OCI-LY3 (cell line): ENCODE measurements around the gene TTC39B.

Source experiments
- H2AFZ ChIP-seq: fragments of 200-600, 300-600 bp; shearing (Covaris generic); 2 replicates; pipeline ENCODE4 v1.6.0; 2014; ENCODE audit warnings: antibody characterized with exemption, low read depth, low read length
- H3K27ac ChIP-seq: fragments of 200-600, 300-600 bp; sonication (generic); 2 replicates; pipeline ENCODE4 v1.5.1; 2014; ENCODE audit warnings: mild to moderate bottlenecking, low read length, moderate library complexity, mixed read lengths
- H3K27me3 ChIP-seq: fragments of 200-600, 300-600 bp; sonication (generic); 2 replicates; pipeline ENCODE4 v1.6.1; 2014; ENCODE audit warnings: low read depth, low read length, mixed read lengths
- H3K36me3 ChIP-seq: fragments of 200-600, 300-600 bp; sonication (generic); replicated peaks from 2 replicates; pipeline ENCODE3; 2014; ENCODE audit warnings: low read depth, low read length, mixed read lengths
- H3K4me1 ChIP-seq: fragments of 300-600, 200-600 bp; sonication (generic); 2 replicates; pipeline ENCODE4 v1.6.1; 2014; ENCODE audit warnings: low read length, mixed read lengths
- H3K4me2 ChIP-seq: fragments of 200-600, 300-600 bp; sonication (generic); 2 replicates; pipeline ENCODE4 v1.6.1; 2014; ENCODE audit warnings: low read length, mixed read lengths
- H3K4me3 ChIP-seq: fragments of 300-600, 200-600 bp; sonication (generic); 2 replicates; pipeline ENCODE4 v1.5.1; 2014; ENCODE audit warnings: antibody characterized with exemption, mild to moderate bottlenecking, low read length, moderate library complexity
- H3K79me2 ChIP-seq: fragments of 300-600, 200-600 bp; shearing (Covaris generic); 2 replicates; pipeline ENCODE4 v1.6.1; 2014; ENCODE audit warnings: mild to moderate bottlenecking, low read length, mixed read lengths
- H3K9ac ChIP-seq: fragments of 300-600, 200-600 bp; shearing (Covaris generic); 2 replicates; pipeline ENCODE4 v1.6.0; 2014; ENCODE audit warnings: mild to moderate bottlenecking, low read length, moderate library complexity
- H3K9me3 ChIP-seq: fragments of 200-600, 300-600 bp; shearing (Covaris generic); 2 replicates; pipeline ENCODE4 v1.6.1; 2014; ENCODE audit warnings: low read length, mixed read lengths; ENCODE audit not compliant: insufficient read depth
- H4K20me1 ChIP-seq: fragments of 200-600, 300-600 bp; sonication (generic); 2 replicates; pipeline ENCODE4 v1.6.1; 2016; ENCODE audit warnings: low read length, mixed read lengths; ENCODE audit not compliant: insufficient read depth
- CTCF ChIP-seq: fragments of 200-600, 300-600 bp; sonication (generic); IDR thresholded peaks from 2 replicates; pipeline ENCODE4 v1.5.1; 2014; ENCODE audit warnings: antibody characterized with exemption, low read length, low read depth
- EZH2phosphoT487 ChIP-seq: fragments of 200-600 bp; shearing (Covaris generic); IDR thresholded peaks from 2 replicates; pipeline ENCODE4 v1.6.1; 2018; ENCODE audit warnings: antibody characterized with exemption, mixed run types, low read depth

Gene TTC39B

GRCh38 chr9:15131094-15131493 lies 175.9 kb downstream of the TTC39B start:
- no peaks in the 10 kb centered on the region for H4K20me1 ChIP-seq
- no peak overlapping the region for H3K27ac ChIP-seq

DNA sequence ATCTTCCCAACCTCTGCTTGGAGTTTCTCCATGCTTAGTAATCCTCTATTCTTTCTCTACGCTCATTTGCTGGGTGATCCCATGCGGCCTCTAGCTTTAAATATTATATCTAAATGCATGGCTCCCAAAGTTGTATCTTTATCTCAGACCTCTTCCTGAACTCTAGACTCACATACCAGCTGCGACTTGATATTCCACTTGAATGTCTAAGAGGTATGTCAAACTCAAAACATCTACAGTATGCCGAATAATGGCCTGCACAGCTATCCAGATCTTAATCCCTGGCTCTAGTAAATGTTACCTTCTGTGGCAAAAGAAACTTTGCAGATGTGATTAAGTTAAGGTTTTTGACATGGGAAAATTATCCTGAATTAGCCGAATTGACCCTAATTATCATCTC lies 179.2 kb downstream of the TTC39B start:
- Histone ChIP-seq H2AFZ (no peak overlapping the region), H3K27me3 (peaks cover 21% of the 10 kb centered on the region)
- no peak for TF ChIP-seq EZH2phosphoT487
- no peak for TF ChIP-seq CTCF

More at GRCh38 chr9:15131094-15131493, 175.9 kb downstream of the TTC39B start:
- Histone ChIP-seq H3K36me3 (no peaks in the 10 kb centered on the region), H3K4me3 (no peak overlapping the region), H2AFZ (no peak overlapping the region), H3K9me3 (no peaks in the 10 kb centered on the region), H3K4me2 (no peak overlapping the region), H3K79me2 (no peaks in the 10 kb centered on the region), H3K9ac (no peak overlapping the region), H3K27me3 (peaks cover 25% of the 10 kb centered on the region), H3K4me1 (no peaks in the 10 kb centered on the region)
- TF ChIP-seq EZH2phosphoT487 (no peak), CTCF (no peak)

GRCh38 chr9:15121630-15122029 lies 185.4 kb downstream of the TTC39B start:
- Histone ChIP-seq H4K20me1 (no peaks in the 10 kb centered on the region), H3K27me3 (peaks cover 11% of the 10 kb centered on the region; the same call in 1 of the 2 replicates), H3K4me2 (no peak overlapping the region), H3K27ac (no peak overlapping the region), H3K4me1 (no peaks in the 10 kb centered on the region), H3K9ac (no peak overlapping the region), H3K36me3 (no peaks in the 10 kb centered on the region), H3K4me3 (no peak overlapping the region), H3K9me3 (no peaks in the 10 kb centered on the region), H2AFZ (no peak overlapping the region), H3K79me2 (no peaks in the 10 kb centered on the region)
- no peak for TF ChIP-seq EZH2phosphoT487
- TF ChIP-seq CTCF, result no peak

More for the DNA sequence above, 179.2 kb downstream of the TTC39B start:
- no peak overlapping the region for H3K9ac ChIP-seq
- no peaks in the 10 kb centered on the region for H3K36me3 ChIP-seq
- no peak overlapping the region for H3K4me3 ChIP-seq
- H3K9me3 ChIP-seq, result no peaks in the 10 kb centered on the region
- H3K79me2 ChIP-seq, result no peaks in the 10 kb centered on the region
- no peaks in the 10 kb centered on the region for H3K4me1 ChIP-seq
- no peaks in the 10 kb centered on the region for H4K20me1 ChIP-seq
- no peak overlapping the region for H3K27ac ChIP-seq
- H3K4me2 ChIP-seq, result no peak overlapping the region

- H3K4me3 ChIP-seq, result no peak overlapping the region
These were observed 190.9 kb downstream of the TTC39B start for GRCh38 chr9:15116130-15116580.

More at GRCh38 chr9:15116130-15116580, 190.9 kb downstream of the TTC39B start:
- Histone ChIP-seq H4K20me1 (no peaks in the 10 kb centered on the region), H3K27me3 (peaks cover 22% of the 10 kb centered on the region), H3K9me3 (no peaks in the 10 kb centered on the region), H3K36me3 (no peaks in the 10 kb centered on the region), H3K4me2 (no peak overlapping the region), H2AFZ (no peak overlapping the region), H3K27ac (no peak overlapping the region), H3K4me1 (no peaks in the 10 kb centered on the region), H3K79me2 (no peaks in the 10 kb centered on the region), H3K9ac (no peak overlapping the region)
- TF ChIP-seq CTCF, result no peak
- no peak for TF ChIP-seq EZH2phosphoT487
